Measurements from ENCODE around the gene KCTD10. TPM values are rescaled to one million over a fixed set of nuclear protein-coding genes. Genes with fewer than 3 reads are reported as not detected.

The KCTD10 gene
- total RNA-seq, 1 experiment from 2014 or later = 56.7 TPM

GRCh38 chr12:109450980-109451379 is 26.1 kb downstream of the KCTD10 start:
- Mint-ChIP-seq H3K4me1 (ENCODE audit: low read depth, unreplicated experiment) (no peaks in the 10 kb centered on the region), H3K27me3 (ENCODE audit: unreplicated experiment) (no peaks in the 10 kb centered on the region), H3K27ac (ENCODE audit: unreplicated experiment) (no peak overlapping the region), H3K4me3 (ENCODE audit: low read depth, unreplicated experiment) (no peak overlapping the region), H3K36me3 (ENCODE audit: insufficient read depth, unreplicated experiment) (peaks cover 21% of the 10 kb centered on the region), H3K9me3 (ENCODE audit: low read depth, unreplicated experiment) (no peaks in the 10 kb centered on the region)
- no TSS peak for BruUV-seq (replicated peaks)
- CTCF ChIA-PET = interaction anchor here (0.6 kb wide), 1 partner anchor 22 kb away, joined by 4 read pairs; no protein-coding TSS in a partner anchor
- DNase-seq = no peak
- no peak for TF ChIP-seq CTCF (IDR thresholded peaks at IDR 0.05; ENCODE audit: unreplicated experiment)
- intact Hi-C loops (cut with micrococcal nuclease; ENCODE audit: unreplicated experiment) = no loop called here

GRCh38 chr12:109449845-109450532 is 27.1 kb downstream of the KCTD10 start:
- peaks cover 14% of the 10 kb centered on the region for H3K36me3 Mint-ChIP-seq (ENCODE audit: insufficient read depth, unreplicated experiment)
- intact Hi-C loops (cut with micrococcal nuclease; ENCODE audit: unreplicated experiment) = no loop called here
- no peaks in the 10 kb centered on the region for H3K27me3 Mint-ChIP-seq (ENCODE audit: unreplicated experiment)
- H3K4me3 Mint-ChIP-seq (ENCODE audit: low read depth, unreplicated experiment) = no peak overlapping the region
- no peaks in the 10 kb centered on the region for H3K9me3 Mint-ChIP-seq (ENCODE audit: low read depth, unreplicated experiment)
- TF ChIP-seq CTCF (IDR thresholded peaks at IDR 0.05; ENCODE audit: unreplicated experiment) = no peak
- H3K27ac Mint-ChIP-seq (ENCODE audit: unreplicated experiment) = no peak overlapping the region
- DNase-seq = no peak
- CTCF ChIA-PET = no interaction called here
- no peaks in the 10 kb centered on the region for H3K4me1 Mint-ChIP-seq (ENCODE audit: low read depth, unreplicated experiment)
- BruUV-seq (replicated peaks) = TSS peak; percentile 19

- TF ChIP-seq CTCF (IDR thresholded peaks at IDR 0.05; ENCODE audit: unreplicated experiment) = no peak
- Mint-ChIP-seq H3K36me3 (ENCODE audit: insufficient read depth, unreplicated experiment) (peaks cover 8% of the 10 kb centered on the region), H3K27me3 (ENCODE audit: unreplicated experiment) (no peaks in the 10 kb centered on the region), H3K27ac (ENCODE audit: unreplicated experiment) (no peak overlapping the region), H3K4me1 (ENCODE audit: low read depth, unreplicated experiment) (no peaks in the 10 kb centered on the region), H3K4me3 (ENCODE audit: low read depth, unreplicated experiment) (no peak overlapping the region), H3K9me3 (ENCODE audit: low read depth, unreplicated experiment) (no peaks in the 10 kb centered on the region)
- CTCF ChIA-PET = interaction anchor here (0.8 kb wide), 1 partner anchor 13 kb away, joined by 3 read pairs; no protein-coding TSS in a partner anchor
- BruUV-seq (replicated peaks) = no TSS peak
- no peak for DNase-seq
- intact Hi-C loops (cut with micrococcal nuclease; ENCODE audit: unreplicated experiment) = no loop called here
These were observed 28.3 kb downstream of the KCTD10 start for GRCh38 chr12:109448707-109449390.

- intact Hi-C loops (cut with micrococcal nuclease; ENCODE audit: unreplicated experiment) = no loop called here
- no peaks in the 10 kb centered on the region for H3K4me1 Mint-ChIP-seq (ENCODE audit: low read depth, unreplicated experiment)
- H3K27ac Mint-ChIP-seq (ENCODE audit: unreplicated experiment) = no peak overlapping the region
- TF ChIP-seq CTCF (IDR thresholded peaks at IDR 0.05; ENCODE audit: unreplicated experiment) = no peak
- no peaks in the 10 kb centered on the region for H3K27me3 Mint-ChIP-seq (ENCODE audit: unreplicated experiment)
- no TSS peak for BruUV-seq (replicated peaks)
- no peak overlapping the region for H3K4me3 Mint-ChIP-seq (ENCODE audit: low read depth, unreplicated experiment)
- no peaks in the 10 kb centered on the region for H3K9me3 Mint-ChIP-seq (ENCODE audit: low read depth, unreplicated experiment)
- H3K36me3 Mint-ChIP-seq (ENCODE audit: insufficient read depth, unreplicated experiment) = peaks cover 8% of the 10 kb centered on the region
- CTCF ChIA-PET = no interaction called here
- DNase-seq = no peak
These were observed 28.8 kb downstream of the KCTD10 start for GRCh38 chr12:109448272-109448671.
